K562 (cell line): ENCODE results near the gene CACNA2D3. TPM values are rescaled to one million over a fixed set of nuclear protein-coding genes. Genes with fewer than 3 reads are reported as not detected.

Experiments used
- ATAC-seq: fragments of 200-7000 bp; cut with Tn5 transposase; 3 replicates; pipeline ENCODE4 v1.9.1; 2020; ENCODE audit warnings: moderate library complexity
- BruUV-seq: library from RNA; stranded (reverse); fragments of 400-500 nt; replicated peaks from 2 replicates; lab custom pipeline; 2021; lab: Mats Ljungman, UMichigan
- CTCF ChIA-PET: fragments of 300-600 bp; formaldehyde crosslinking; extraction: SDS; loops from one replicate; lab custom pipeline; 2021; ENCODE audit warnings: low intra/inter-chr PET ratio; lab: Yijun Ruan, JAX
- POLR2A ChIA-PET: fragments of 300-600, 350-650 bp; sonication (Branson Sonifier 250); formaldehyde crosslinking; extraction: SDS; loops from one replicate; lab custom pipeline; 2021; ENCODE audit warnings: antibody characterized with exemption, inconsistent platforms; lab: Yijun Ruan, JAX
- DNase-seq, 4 experiments: peaks; one replicate each; pipeline versions ENCODE4 v3.0.0 to v3.0.0-alpha.2; 2011 to 2018; ENCODE audit warnings: low spot score in 3 of 4, mixed read lengths in 3 of 4; ENCODE audit errors: extremely low read depth in 1 of 4
- FAIRE-seq: peaks from 2 replicates; lab custom pipeline; 2011; peaks lifted over from hg19 to GRCh38; lab: Jason Lieb, UNC
- H2AFZ ChIP-seq: 2 replicates; pipeline ENCODE4 v1.6.0; 2011; ENCODE audit warnings: low read depth, low read length, control low read depth, inconsistent platforms
- H3K27ac ChIP-seq: fragments of 200-600 bp; 3 replicates; pipeline ENCODE4 v1.8.0; 2011; ENCODE audit warnings: low read depth, mild to moderate bottlenecking, control low read depth, inconsistent platforms, low read length, moderate library complexity, mixed read lengths; ENCODE audit errors: extremely low read depth
- H3K27me3 ChIP-seq, 2 experiments: fragments of 300-600 bp in 1 of 2; 2 replicates in 1 of 2; 3 replicates in 1 of 2; pipeline versions ENCODE4 v1.6.0 to v1.8.0; 2011; ENCODE audit warnings: inconsistent platforms in 2 of 2, low read length in 2 of 2, mild to moderate bottlenecking in 1 of 2, mixed read lengths in 1 of 2, moderate library complexity in 1 of 2; ENCODE audit not compliant: control insufficient read depth in 2 of 2, insufficient read depth in 2 of 2
- H3K36me3 ChIP-seq: fragments of 300-600 bp; 3 replicates; pipeline ENCODE4 v1.8.0; 2011; ENCODE audit warnings: mild to moderate bottlenecking, low read length, inconsistent platforms; ENCODE audit not compliant: control insufficient read depth, insufficient read depth
- H3K4me1 ChIP-seq, 2 experiments: fragments of 200-600 bp in 1 of 2; replicated peaks in 1 of 2; 2 replicates in 1 of 2; 3 replicates in 1 of 2; pipeline versions ENCODE4 v1.5.1 to v1.8.0; 2011; ENCODE audit warnings: inconsistent platforms in 2 of 2, low read length in 2 of 2, mild to moderate bottlenecking in 1 of 2, mixed read lengths in 1 of 2, moderate library complexity in 1 of 2; ENCODE audit not compliant: control insufficient read depth in 2 of 2, insufficient read depth in 2 of 2
- H3K4me2 ChIP-seq: 2 replicates; pipeline ENCODE4 v1.6.1; 2011; ENCODE audit warnings: low read length, control low read depth, inconsistent platforms, mixed read lengths; ENCODE audit not compliant: insufficient read depth
- H3K4me3 ChIP-seq: fragments of 200-600 bp; sonication (generic), shearing (Covaris generic); 2 replicates; pipeline ENCODE4 v1.5.1; 2016; ENCODE audit warnings: control low read depth, inconsistent platforms
- H3K79me2 ChIP-seq: fragments of 200-600 bp; 3 replicates; pipeline ENCODE4 v1.8.0; 2011; ENCODE audit warnings: low read length, inconsistent platforms; ENCODE audit not compliant: control insufficient read depth, insufficient read depth
- H3K9ac ChIP-seq, 2 experiments: 2 replicates each; pipeline versions ENCODE4 v1.6.0 to v1.6.1; 2011; ENCODE audit warnings: low read depth in 2 of 2, low read length in 2 of 2, control low read depth in 1 of 2, inconsistent platforms in 1 of 2, mild to moderate bottlenecking in 1 of 2, mixed read lengths in 1 of 2; ENCODE audit not compliant: insufficient read depth in 1 of 2
- H3K9me1 ChIP-seq: one replicate; pipeline ENCODE4 v1.6.0; 2011; ENCODE audit warnings: inconsistent platforms, mild to moderate bottlenecking, low read length, moderate library complexity; ENCODE audit not compliant: control insufficient read depth, insufficient read depth
- H3K9me3 ChIP-seq: replicated peaks from 2 replicates; pipeline ENCODE4 v1.5.1; 2011; ENCODE audit warnings: low read depth, low read length, inconsistent platforms; ENCODE audit not compliant: control insufficient read depth, insufficient read depth
- H4K20me1 ChIP-seq: replicated peaks from 2 replicates; pipeline ENCODE4 v1.6.1; 2011; ENCODE audit warnings: low read length, inconsistent platforms, mixed read lengths; ENCODE audit not compliant: control insufficient read depth, insufficient read depth
- BCOR ChIP-seq: fragments of 450-650 bp; IDR thresholded peaks from 2 replicates; pipeline ENCODE4 v1.6.1; 2016
- CEBPB ChIP-seq: fragments of 450-650 bp; IDR thresholded peaks from 2 replicates; pipeline ENCODE4 v1.6.1; 2016; ENCODE audit warnings: missing genetic modification characterization, missing compliant biosample characterization
- CREM ChIP-seq: IDR thresholded peaks from 2 replicates; pipeline ENCODE4 v1.6.1; 2014; ENCODE audit warnings: antibody characterized with exemption, low read depth
- FOXJ2 ChIP-seq: fragments of 200-800 bp; sonication (Bioruptor generic); IDR thresholded peaks from 2 replicates; pipeline ENCODE4 v1.6.1; 2016; ENCODE audit warnings: missing genetic modification characterization, missing compliant biosample characterization
- HDGF ChIP-seq: fragments of 450-650 bp; IDR thresholded peaks from 2 replicates; pipeline ENCODE4 v1.6.1; 2016
- HNRNPLL ChIP-seq: fragments of 200-400 bp; formaldehyde crosslinking; IDR thresholded peaks from 2 replicates; pipeline ENCODE4 v1.6.1; 2017; ENCODE audit warnings: low read length, low read depth, mild to moderate bottlenecking; ENCODE audit not compliant: poor library complexity, severe bottlenecking
- HOXB6 ChIP-seq: fragments of 250-450 bp; sonication (Bioruptor Pico); IDR thresholded peaks from 2 replicates; pipeline ENCODE4 v1.5.1; 2022; ENCODE audit warnings: mild to moderate bottlenecking, borderline replicate concordance
- LEF1 ChIP-seq: fragments of 450-650 bp; IDR thresholded peaks from 2 replicates; pipeline ENCODE4 v1.6.1; 2016; ENCODE audit warnings: mild to moderate bottlenecking
- MAFF ChIP-seq: IDR thresholded peaks from 2 replicates; pipeline ENCODE4 v1.6.1; 2012; ENCODE audit warnings: low read length, improper control_type of control experiment
- MLLT1 ChIP-seq, 2 experiments: fragments of 450-650 bp; IDR thresholded peaks; 2 replicates each; pipeline ENCODE4 v1.6.1; 2016
- NFIC ChIP-seq: fragments of 450-650 bp; IDR thresholded peaks from 2 replicates; pipeline ENCODE4 v1.6.1; 2017; ENCODE audit warnings: mild to moderate bottlenecking, inconsistent platforms
- NR2F6 ChIP-seq: fragments of 450-650 bp; formaldehyde crosslinking; IDR thresholded peaks from 2 replicates; pipeline ENCODE4 v1.4.0; 2020; ENCODE audit warnings: mild to moderate bottlenecking
- SREBF2 ChIP-seq: sonication (generic); formaldehyde crosslinking; IDR thresholded peaks from 2 replicates; pipeline ENCODE4 v1.4.0; 2020; ENCODE audit warnings: mild to moderate bottlenecking, missing genetic modification reagents
- ZBTB43 ChIP-seq: sonication (generic); formaldehyde crosslinking; IDR thresholded peaks from 2 replicates; pipeline ENCODE4 v1.8.0; 2023; ENCODE audit warnings: mild to moderate bottlenecking, missing genetic modification reagents
- ZBTB49 ChIP-seq: sonication (generic); formaldehyde crosslinking; IDR thresholded peaks from 2 replicates; pipeline ENCODE4 v1.8.0; 2022; ENCODE audit warnings: missing genetic modification reagents, mild to moderate bottlenecking, borderline replicate concordance
- ZNF395 ChIP-seq: fragments of 200-800 bp; sonication (Bioruptor generic); IDR thresholded peaks from 2 replicates; pipeline ENCODE4 v1.6.1; 2017; ENCODE audit warnings: missing genetic modification characterization, missing compliant biosample characterization
- ZNF75A ChIP-seq: fragments of 450-650 bp; formaldehyde crosslinking; IDR thresholded peaks from 2 replicates; pipeline ENCODE4 v1.4.0; 2020; ENCODE audit warnings: mild to moderate bottlenecking
- ZZZ3 ChIP-seq: fragments of 450-650 bp; IDR thresholded peaks from 2 replicates; pipeline ENCODE4 v1.6.1; 2016; ENCODE audit warnings: antibody characterized with exemption, mild to moderate bottlenecking, moderate library complexity
- WGBS: fragments of 100-300 bp; shearing (Covaris generic); methylation state at CpG from one replicate; pipeline ENCODE4 v1.1.6; 2016; ENCODE audit warnings: low coverage, mixed read lengths; ENCODE audit not compliant: insufficient coverage; ENCODE audit errors: missing lambda C conversion rate; 5-methylcytosine and 5-hydroxymethylcytosine counted together
- in situ Hi-C: fragments of 300-500 bp; cut with MboI; formaldehyde crosslinking; loops from 4 replicates; pipeline ENCODE4 v1.15.0; 2018; ENCODE audit warnings: inconsistent platforms, mixed read lengths
- intact Hi-C: fragments of 100-400 bp; cut with micrococcal nuclease; formaldehyde crosslinking; loops from 2 replicates; pipeline ENCODE4 v1.14.2; 2022
- polyA plus RNA-seq, 8 experiments: library from polyadenylated mRNA; depleted of rRNA in 4 of 8; stranded (reverse) in 5 of 8; unstranded in 3 of 8; fragments of >200 nt; fragmentation: Nextera tagmentation in 2 of 8; fragmentation: Illumina TruSeq in 1 of 8; extraction: Ambion mirVana in 2 of 8; extraction: Trizol in 1 of 8; gene quantifications; 2 replicates each; pipeline versions ENCODE4 v1.2.1 to v1.2.3, GENCODE V29; 2011 to 2014; ENCODE audit warnings: inconsistent platforms in 1 of 8, missing spikeins in 1 of 8
- total RNA-seq, 7 experiments: library from RNA; depleted of rRNA in 6 of 7; stranded (reverse); fragments of >200 nt in 6 of 7; fragmentation: Illumina TruSeq in 2 of 7; extraction: Trizol in 2 of 7; gene quantifications; 2 replicates each; pipeline versions ENCODE4 v1.2.1 to v1.2.3, GENCODE V29; 2011 to 2021; ENCODE audit warnings: low replicate concordance in 1 of 7

The CACNA2D3 gene
- total and polyA plus RNA-seq, 9 of the 15 experiments (the other 6 are each of a cell fraction or from before 2014, with no cell fraction given) = 0.01 TPM; not detected in 8

- no peak overlapping the region for H3K9ac ChIP-seq
- H3K9me3 ChIP-seq = no peaks in the 10 kb centered on the region
- ChIA-PET CTCF (no interaction called here), POLR2A (no interaction called here)
- 0% methylated on average over 6 of the region's 6 CpGs for WGBS
- H3K27me3 ChIP-seq = no peaks in the 10 kb centered on the region
- H3K4me1 ChIP-seq = no peaks in the 10 kb centered on the region
- no peak overlapping the region for H2AFZ ChIP-seq
- no peak for DNase-seq
- H4K20me1 ChIP-seq = no peaks in the 10 kb centered on the region
- H3K4me3 ChIP-seq = no peak overlapping the region
- TF ChIP-seq LEF1 (no peak), ZNF75A (CRISPR knock-in tag) (no peak), MLLT1 (IDR thresholded peaks at IDR 0.05) (no peak), CREM (no peak), ZBTB49 (CRISPR knock-in tag) (no peak), ZBTB43 (CRISPR knock-in tag) (no peak), HNRNPLL (no peak), FOXJ2 (no peak), BCOR (no peak), NFIC (no peak), HOXB6 (CRISPR knock-in tag) (no peak), HDGF (no peak), ZNF395 (CRISPR knock-in tag) (no peak), MAFF (no peak), CEBPB (no peak), ZZZ3 (no peak), SREBF2 (CRISPR knock-in tag) (no peak), NR2F6 (CRISPR knock-in tag) (no peak)
- intact Hi-C loops (no loop called here), in situ Hi-C loops (no loop called here)
- BruUV-seq = no TSS peak
- ATAC-seq = no peak
- no peaks in the 10 kb centered on the region for H3K79me2 ChIP-seq
- H3K4me2 ChIP-seq = no peak overlapping the region
- H3K36me3 ChIP-seq = no peaks in the 10 kb centered on the region
- no peak for FAIRE-seq
- H3K9me1 ChIP-seq = no peaks in the 10 kb centered on the region
- no peak overlapping the region for H3K27ac ChIP-seq
Observed at GRCh38 chr3:54681706-54682105, 559.4 kb downstream of the CACNA2D3 start.
